LHCN-M2 (cell line): ENCODE results near the gene RAF1. TPM values are rescaled to one million over a fixed set of nuclear protein-coding genes. Genes with fewer than 3 reads are reported as not detected.
A peak's percentile ranks its signal among the peaks of the same experiment; 100 is the strongest.
"Not testable (repeated sequence)": the region's sequence is repeated elsewhere in the genome, so short reads cannot be mapped to it uniquely, and the experiment has no call there.

ENCODE experiments used
- DNase-seq: peaks from one replicate; pipeline ENCODE4 v3.0.0-alpha.2; 2012; ENCODE audit warnings: low read depth
- total RNA-seq: library from RNA; depleted of rRNA; stranded (reverse); fragments of >200 nt; gene quantifications from 2 replicates; pipeline ENCODE4 v1.2.3, GENCODE V29; 2014

RAF1 gene
- total RNA-seq, 1 experiment from 2014 or later, result 115 TPM

DNA sequence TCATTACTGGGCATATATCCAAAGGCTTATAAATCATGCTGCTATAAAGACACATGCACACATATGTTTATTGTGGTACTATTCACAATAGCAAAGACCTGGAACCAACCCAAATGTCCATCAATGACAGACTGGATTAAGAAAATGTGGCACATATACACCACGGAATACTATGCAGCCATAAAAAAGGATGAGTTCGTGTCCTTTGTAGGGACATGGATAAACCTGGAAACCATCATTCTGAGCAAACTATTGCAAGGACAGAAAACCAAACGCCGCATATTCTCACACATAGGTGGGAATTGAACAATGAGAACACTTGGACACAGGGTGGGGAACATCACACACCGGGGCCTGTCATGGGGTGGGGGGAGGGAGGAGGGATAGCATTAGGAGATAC is 23.1 kb downstream of the RAF1 start:
- DNase-seq, result not testable (repeated sequence)

DNA sequence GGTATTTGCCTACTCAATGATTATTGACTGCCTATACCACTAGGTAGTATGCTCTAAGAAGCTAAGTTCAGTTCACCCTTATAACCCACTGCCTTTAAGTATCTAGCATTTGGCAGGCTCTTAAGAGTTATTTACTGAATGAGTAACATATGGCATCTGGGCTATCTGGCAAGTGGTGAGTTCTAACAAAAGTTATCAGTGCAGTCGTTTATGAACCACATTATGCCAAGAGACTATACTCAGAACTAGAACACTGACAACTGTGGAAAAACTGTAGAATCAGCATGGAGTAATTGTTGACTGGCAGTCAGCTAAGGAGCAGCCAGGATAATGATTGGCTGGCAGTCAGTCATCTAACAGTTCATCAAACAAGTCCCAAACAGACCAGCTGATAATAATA is 25.8 kb downstream of the RAF1 start:
- peak; percentile 70 for DNase-seq

DNA sequence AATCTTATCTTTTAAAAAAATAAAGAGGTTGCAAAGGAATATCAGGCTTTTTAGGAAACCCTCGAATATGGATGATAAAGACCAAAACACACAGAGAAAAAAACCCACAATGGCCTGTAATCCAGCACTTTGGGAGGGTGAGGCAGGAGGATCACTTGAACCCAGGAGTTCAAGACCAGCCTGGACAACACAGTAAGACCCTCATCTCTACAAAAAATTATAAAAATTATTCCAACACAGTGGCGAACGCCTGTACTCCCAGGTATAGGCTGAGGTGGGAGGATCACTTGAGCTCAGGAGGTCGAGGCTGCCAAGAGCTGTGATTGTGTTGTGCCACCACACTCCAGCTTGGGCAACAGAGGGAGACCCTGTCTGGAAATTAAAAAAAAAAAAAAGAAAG is 30.8 kb downstream of the RAF1 start:
- no peak for DNase-seq

DNA sequence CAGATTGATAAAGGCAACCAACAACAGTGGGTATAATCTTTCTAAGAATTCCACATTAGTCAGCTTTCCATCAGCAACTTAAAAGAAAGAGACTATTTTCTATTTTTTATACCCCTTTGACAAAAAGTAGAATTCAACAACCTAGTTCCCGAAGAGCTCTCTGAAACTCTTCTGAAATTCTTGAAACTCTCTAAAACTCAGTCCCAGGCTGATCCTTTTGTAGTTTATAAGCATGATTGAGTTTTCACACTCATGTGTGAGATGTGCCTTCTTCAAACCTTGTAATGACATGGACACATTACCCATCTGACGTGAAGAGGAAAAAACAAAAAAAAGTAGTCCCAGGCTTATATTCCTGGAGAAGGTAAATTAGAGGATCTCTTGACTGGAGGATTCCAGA is 31.4 kb downstream of the RAF1 start:
- no peak for DNase-seq

DNA sequence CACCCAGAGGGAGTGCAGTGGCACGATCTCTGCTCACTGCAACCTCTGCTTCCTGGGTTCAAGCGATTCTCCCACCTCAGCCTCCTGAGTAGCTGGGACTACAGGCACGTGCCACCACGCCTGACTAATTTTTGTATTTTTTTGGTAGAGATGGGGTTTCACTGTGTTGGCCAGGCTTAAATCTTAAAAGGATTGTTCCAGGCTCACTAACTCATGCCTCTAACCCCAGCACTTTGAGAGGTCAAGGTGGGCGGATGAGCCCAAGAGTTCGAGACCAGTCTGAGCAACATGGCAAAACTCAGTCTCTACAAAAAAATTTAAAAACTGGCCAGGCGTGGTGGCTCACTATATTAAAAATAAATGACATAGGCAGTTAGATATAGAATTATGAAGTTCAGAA is 33.1 kb downstream of the RAF1 start:
- DNase-seq, result not testable (repeated sequence)

DNA sequence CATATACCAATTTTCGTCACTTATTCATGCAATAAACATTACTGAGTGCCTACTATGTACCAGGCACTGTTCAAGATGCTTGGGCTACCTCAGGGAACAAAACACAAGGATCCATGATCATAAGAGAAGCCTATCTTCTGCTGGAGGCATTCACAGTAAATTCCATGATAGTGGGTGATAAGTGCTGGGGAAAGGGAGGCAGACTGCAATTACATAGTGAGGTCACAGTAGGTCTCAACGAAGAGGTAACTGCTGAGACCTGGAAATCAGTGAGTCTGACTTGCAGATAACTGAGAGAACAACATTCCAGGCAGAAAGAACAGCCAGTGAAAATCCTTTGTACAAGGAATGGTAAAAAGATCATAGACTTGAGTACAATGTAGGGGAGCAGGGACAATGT is 33.6 kb downstream of the RAF1 start:
- no peak for DNase-seq

DNA sequence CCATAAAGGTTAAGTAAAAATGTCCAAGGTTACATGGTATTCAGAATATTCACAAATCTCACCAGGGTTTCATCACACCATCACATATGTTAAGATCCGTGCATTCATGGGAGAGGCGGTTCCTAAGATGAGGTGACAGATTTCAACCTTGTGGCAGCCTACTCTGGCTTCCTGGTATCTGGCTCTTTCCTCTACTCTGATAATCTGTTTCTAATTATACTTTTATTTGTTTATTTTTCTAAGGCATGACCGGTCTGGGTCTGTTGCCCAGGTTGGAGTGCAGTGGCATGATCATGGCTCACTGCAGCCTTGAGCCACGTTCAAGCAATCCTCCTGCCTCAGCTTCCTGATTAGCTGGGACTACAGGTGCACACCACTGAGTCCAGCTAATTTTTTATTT is 34.4 kb downstream of the RAF1 start:
- no peak for DNase-seq

DNA sequence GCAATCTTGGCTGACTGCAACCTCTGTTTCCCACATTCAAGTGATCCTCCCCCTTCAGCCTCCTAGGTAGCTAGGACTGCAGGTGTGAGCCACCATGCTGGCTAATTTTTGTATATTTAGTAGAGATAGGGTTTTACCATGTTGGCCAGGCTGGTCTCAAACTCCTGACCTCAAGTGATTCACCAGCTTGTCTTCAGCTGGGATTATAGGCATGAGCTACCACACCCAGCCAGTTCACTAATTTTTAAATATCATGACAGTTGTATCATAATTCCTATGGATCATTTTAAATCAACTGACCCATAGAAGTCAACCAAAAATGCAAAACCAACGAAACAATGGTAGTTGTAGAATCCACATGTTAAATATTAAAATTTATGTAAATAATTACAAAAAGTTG is 35.1 kb downstream of the RAF1 start:
- no peak for DNase-seq

DNA sequence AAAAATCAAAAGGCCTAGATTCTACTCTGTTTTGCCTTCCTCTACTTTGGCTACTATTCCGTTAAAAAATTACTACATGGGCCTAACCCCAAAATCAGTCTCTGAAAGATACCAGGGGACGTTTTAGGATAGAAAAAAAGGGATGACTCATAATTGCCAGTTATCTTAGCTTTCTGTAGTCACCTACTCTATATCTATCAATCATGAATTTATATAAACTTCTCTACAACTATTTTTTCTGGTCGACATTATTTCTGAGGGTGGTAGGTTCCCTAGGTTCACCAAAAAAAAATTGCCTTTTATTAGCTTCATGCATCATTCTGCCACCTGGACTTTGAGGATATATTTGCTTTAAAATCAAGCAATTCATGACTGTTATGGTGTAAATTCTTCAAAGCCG is 36.5 kb downstream of the RAF1 start:
- DNase-seq, result no peak

DNA sequence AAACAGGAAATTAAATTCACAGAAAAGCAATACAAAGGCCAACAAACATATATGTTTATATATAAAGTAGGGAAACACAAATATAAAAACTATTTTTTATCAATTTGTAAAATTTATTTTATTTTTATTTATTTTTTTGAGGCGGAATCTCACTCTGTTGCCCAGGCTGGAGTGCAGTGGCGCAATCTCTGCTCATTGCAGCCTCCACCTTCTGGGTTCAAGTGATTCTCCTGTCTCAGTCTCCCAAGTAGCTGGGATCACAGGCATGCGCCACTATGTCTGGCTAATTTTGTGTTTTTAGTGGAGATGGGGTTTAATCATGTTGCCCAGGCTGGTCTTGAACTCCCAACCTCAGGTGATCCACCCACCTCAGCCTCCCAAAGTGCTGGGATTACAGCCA is 39.0 kb downstream of the RAF1 start:
- not testable (repeated sequence) for DNase-seq

DNA sequence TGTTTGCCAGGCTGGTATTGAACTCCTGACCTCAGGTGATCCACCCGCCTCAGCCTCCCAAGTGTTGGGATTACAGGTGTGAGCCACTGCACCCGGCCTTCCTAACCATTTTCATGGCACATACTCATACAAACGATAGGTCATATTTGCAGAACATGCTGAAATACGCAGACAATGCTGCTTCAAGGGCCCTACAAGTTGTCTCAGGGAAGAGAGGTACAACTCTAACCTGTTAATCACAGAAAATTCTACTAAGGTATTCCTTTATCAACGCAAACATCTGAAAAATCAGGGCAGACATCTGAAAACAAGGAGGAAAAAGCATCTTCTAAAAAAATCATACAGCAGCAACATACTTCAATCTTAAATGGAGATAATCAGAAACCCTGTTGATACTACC is 39.9 kb downstream of the RAF1 start:
- no peak for DNase-seq

DNA sequence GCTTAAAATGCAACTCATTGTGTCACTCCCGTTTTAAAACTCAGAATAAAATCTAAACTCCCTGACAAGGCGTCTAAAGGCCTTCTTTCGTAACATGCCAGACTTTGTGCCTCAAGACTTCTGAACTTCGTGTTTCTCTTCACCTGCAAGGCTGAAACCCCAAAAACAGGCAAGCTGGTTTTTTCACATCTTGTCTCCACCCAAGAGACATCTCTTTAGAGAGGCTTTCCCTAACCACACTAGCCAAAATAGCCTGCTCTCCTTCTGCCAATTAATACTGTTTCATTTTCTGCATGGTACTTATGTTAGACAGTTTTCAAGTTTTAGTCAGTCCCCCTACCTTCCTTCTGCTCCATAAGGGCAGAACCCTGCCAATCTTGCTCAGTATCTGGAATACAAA is 41.6 kb downstream of the RAF1 start:
- no peak for DNase-seq

DNA sequence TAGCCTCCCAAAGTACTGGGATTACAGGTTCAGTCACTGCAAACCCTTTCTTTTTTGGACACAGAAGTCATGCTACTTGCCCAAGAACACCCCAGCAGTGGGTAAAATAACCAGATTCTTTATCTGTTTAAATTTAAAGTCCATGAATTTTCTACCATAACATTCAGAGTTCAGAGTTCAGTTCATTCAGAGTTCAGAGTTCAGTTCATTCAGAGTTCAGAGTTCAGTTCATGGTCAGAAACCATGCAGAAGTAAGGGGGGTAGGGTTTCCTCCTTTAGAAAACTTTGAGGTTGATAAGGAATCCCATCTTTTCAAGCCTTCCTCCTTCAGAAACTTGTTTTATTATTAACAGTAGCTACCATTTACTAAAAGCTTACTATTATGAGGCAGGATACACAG is 43.2 kb downstream of the RAF1 start:
- DNase-seq, result no peak

DNA sequence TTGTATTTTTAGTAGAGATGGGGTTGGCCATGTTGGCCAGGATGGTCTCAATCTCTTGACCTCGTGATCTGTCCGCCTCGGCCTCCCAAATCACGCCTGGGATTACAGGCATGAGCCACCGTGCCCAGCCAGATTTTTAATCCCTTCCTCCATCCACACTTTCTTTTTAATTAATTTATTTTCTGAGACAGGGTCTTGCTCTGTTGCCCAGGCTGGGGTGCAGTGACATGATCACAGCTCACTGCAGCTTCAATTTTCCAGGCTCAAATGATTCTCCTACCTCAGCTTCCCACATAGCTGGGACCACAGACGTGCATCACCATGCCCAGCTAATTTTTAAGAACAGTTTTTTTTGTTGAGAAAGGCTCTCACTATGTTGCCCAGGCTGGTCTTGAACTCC is 43.6 kb downstream of the RAF1 start:
- DNase-seq, result no peak

DNA sequence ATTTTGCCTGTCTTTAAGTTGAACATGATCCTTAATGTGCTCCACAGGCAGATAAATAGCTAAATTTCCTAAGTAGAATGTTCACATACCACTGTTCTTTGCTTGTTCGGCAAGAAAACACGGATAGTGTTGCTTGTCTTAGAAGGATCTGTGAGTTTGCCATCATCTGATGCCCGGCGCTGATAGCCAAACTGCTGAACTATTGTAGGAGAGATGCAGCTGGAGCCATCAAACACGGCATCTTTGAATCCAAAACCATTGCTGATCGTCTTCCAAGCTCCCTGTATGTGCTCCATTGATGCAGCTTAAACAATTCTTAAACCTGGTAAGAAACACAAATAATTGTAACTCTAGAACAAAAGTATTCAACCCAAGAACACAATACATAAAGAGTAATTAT is 45.5 kb downstream of the RAF1 start:
- no peak for DNase-seq

DNA sequence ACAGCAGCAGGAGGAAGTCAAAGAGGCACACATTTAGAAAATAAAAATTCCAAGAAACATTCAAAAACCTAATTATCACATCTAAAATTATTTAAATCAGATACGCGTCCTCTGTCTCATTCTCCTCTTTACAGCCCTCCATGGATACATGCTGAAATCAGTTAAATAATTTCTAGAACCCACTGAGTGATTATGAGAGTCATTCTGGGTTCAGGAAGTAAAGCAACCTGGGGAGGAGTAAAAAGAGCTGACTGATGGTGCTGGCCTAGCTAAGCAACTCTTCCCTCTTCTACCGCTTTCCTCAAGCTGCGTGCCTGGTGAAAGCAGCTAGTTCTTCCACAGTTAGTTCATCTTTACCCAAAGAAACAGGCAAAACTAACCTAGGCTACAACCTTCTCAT is 48.7 kb downstream of the RAF1 start:
- DNase-seq, result no peak

DNA sequence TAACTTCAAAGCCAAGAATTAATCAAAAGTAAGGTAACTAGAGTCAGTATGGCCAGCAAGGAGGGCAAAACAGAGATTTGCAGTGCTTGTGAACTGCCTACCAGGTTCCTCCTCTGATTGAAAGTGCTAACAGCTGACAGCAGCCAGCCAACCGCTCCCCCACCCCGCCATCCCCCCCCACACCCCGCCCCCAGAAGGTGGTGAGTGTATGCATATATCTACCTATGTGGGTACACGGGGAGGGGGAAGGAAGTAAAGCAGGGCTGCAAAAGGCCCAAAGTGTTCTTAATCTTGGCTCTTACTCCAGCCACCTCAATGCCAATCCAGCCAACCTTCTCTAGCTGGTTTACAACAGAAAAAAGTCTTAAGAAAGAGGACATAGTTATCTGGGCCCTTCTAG is 50.7 kb downstream of the RAF1 start:
- DNase-seq, result no peak

DNA sequence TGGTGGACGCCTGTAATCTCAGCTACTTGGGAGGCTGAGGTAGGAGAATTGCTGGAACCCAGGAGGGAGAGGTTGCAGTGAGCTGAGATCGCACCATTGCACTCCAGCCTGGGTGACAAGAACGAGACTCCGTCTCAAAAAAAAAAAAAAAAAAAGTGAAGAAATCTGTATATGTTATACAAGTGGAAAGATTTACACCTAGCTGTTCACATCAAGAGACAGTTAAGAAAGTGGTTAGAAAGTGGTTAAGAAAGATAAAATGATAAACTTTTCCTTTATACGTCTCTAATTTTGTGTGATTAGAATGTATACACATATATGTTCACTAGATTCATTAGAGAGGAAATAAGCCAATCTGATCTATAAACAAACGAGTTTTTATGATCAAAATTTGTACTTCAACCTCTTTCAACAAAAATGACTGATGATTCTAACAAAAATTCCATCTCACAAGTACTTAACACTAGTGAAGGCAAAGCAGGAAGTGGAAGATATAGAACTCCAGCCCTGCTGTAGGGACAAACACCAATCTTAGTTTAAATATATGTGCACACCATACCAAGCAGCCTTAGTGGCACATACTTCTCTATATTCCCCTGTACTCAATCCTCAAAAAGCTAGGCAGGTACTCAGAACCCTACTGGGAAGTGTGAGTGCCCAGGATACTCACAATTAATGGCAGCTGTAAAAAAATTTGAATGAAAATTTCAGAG is 51.2 kb downstream of the RAF1 start:
- DNase-seq, result no peak

DNA sequence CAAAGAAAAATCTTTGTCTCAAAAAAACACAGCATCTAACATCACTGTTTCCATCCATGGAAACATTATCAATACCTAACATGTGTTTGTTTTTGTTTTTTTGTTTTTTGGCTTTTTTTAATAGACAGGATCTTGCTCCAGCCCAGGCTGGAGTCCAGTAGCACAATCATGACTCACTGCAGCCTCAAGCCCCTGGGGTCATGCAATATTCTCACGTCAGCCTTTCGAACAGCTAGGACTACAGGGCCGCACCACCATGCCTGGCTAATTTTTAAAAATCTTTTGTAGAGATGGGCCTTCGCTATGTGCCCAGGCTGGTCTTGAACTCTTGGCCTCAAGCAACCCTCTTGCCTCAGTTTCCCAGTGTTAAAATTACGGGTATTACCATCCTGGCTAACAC is 52.8 kb downstream of the RAF1 start:
- DNase-seq, result no peak

DNA sequence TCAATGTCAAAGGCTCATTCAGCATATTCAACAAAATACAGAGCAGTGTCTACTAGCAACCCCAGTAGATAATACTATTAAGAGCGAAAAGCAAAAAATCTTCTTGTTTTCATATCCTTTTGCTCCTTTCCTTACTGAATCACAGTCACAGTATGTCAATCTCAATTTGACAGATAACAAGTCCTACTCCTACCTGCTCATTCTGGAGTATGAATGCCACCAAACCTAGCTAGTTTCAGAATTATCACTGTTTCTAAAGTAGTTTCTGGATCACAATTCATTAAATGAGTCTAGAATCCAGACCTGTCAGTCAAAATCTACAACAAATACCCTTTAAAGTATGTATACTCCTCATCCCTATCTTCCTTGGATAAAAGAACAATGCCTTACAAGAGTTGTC is 55.5 kb downstream of the RAF1 start:
- no peak for DNase-seq

DNA sequence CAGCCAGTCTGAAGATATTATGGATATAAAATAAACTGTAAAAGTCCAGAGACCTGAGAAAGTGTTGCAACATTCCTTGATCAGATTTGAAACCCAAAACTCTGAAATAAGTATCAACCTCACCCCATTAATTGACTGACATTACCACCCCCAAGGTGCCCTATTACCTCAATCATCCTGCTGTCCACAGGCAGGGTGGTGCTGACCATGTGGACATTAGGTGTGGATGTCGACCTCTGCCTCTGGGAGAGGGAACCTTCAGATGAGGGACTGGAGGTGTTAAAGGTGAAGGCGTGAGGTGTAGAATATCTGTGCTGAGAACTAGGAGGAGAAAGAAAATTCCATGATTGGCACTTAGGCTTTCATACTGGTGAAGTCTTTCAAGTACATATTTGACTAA is 59.9 kb downstream of the RAF1 start:
- no peak for DNase-seq

DNA sequence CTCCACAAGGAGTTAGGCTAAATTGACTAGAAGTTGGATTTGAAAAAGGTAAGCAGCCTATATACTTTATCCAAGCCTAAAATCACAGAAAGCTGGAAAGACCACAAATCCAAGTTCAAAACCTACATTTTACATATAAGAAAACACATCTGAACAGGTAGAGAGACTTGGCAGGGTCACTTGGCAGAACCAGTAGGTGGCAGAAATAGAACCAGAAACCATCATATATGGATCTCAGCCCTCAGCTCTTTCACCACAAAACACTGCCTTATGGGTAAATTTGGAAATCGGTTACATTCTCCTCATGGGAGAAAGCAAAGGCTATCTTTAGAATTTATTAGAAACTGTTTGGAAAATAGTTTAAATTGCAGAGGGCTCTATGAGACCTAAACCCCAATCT is 62.8 kb downstream of the RAF1 start:
- no peak for DNase-seq

DNA sequence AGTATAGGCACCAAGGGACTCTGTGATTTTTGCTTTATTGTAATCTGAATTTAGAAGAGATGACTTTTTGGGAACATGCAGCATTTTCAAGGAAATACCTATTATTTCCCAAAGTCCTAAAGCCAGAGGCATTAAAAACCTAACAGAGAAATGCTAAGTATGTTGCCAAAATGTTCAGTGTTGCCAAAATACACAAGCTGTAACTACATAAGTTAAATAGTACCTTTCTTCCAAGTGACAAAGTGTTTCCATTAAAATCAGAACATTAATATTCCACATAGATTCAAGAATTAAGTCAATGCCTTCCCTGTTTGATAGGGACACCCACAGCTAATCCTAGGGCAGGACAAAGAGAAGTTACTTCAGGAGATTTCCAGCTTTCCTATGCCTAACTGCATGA is 65.0 kb downstream of the RAF1 start:
- DNase-seq, result no peak

DNA sequence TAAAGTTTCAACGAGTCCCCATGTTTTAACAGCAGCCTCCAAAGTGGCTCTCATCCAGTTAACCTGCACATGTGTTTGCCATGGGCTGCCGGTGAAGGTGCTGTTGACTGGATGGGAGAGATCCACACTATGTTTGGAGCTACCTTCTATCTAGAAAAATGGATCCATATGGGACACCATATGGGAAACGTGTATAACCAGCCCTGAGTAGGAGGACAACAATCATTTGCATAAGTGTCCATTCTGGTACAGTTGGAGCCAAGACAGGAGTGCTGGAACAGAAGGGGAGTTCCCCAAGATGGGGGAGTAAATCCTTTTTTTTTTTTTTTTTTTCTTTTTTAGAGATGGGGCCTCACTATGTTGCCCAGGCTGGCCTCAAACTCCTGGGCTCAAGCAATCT is 70.4 kb downstream of the RAF1 start:
- no peak for DNase-seq
